ENCODE data around the gene TBL1XR1.
A peak's percentile ranks its signal among the peaks of the same experiment; 100 is the strongest.
"Not testable (repeated sequence)": the region's sequence is repeated elsewhere in the genome, so short reads cannot be mapped to it uniquely, and the experiment has no call there.

Gene TBL1XR1

DNA sequence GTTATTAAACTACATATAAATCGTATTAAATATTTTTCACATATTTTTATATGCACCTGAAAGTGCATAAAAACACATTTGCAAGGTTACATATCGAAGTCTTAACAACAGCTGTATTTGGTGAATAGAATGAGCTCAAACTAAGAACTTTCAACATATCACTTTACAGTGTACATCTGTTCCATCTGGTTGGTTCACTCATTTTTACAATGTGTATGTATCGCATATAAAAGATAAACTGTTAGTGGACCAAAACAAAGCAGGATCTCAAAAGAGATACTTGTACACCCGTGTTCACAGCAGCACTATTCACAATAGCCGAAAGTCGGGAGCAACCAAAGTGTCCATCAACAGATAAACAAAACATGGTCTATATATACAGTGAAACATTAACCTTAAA lies 55.8 kb downstream of the TBL1XR1 start:
- no peak for DNase-seq (ENCODE audit: low spot score)

DNA sequence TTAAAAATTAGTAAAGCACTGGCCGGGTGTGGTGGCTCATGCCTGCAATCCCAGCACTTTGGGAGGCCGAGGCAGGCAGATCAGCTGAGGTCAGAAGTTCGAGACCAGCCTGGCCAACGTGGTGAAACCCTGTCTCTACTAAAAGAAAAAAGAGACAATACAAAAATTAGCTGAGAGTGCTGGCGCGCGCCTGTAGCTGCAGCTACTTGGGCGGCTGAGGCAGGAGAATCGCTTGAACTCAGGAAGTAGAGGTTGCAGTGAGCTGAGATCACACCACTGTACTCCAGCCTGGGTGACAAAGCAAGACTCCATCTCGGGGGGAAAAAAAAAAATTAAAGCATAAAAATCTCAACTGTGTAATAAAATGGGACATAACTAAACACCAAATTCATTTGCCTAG lies 58.1 kb downstream of the TBL1XR1 start:
- DNase-seq (ENCODE audit: low spot score) = not testable (repeated sequence)

DNA sequence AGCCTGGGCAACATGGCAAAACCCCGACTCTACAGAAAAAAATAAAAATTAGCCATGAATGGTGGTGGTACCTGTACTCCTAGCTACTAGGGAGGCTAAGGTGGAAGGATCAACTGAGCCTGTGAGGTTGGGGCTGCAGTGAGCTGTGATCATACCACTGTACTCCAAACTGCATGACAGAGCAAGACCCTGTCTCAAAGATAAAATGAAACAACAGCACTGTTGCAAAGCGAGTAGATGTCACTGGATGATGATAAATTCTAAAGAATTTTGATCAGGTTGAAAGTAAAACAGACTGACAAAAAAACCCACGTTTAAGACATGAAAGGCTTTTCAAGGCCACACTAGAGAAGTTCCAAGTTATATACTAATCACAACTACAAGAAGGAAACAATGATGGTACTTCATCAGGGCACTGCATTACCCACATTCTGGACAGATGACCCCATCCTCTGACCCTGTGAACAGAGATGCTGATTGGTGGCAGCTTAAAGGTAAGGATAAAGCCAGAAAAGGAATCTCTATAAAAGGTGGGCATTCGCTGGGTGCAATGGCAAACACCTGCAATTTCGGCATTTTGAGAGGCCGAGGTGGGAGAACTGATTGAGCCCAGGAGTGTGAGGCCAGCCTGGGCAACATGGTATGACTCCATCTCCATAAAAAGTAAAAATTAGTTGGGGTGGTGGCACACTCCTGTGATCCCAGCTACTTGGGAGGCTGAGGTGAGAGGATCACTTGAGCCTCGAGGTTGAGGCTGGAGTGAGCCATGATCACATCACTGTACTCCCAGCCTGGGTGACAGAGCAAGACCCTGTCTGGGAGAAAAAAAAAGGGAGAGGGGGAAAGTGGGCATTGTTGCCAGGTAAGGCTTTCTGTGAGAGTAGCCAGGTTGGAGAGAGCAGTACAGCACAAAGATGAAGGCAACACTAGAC lies 59.2 kb downstream of the TBL1XR1 start:
- no peak for DNase-seq (ENCODE audit: low spot score)

DNA sequence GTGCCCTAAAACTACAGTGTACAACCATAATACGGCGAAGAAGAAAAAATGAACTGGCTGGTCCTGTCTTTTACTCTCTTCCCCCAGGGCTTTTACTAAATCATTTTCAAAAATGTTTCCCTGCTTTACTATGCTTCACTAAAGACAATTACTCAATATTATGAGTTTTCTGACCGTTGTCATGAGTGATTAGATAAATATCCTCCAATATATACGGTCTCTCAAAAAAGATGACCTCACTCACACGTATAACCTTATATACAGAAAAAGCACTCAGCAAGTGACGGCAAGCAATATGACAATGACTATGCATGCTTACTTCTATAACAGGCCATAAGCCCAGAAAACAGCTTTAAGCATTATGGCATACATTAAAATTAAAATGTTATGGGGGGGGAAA lies 60.5 kb downstream of the TBL1XR1 start:
- DNase-seq (ENCODE audit: low spot score) = no peak

DNA sequence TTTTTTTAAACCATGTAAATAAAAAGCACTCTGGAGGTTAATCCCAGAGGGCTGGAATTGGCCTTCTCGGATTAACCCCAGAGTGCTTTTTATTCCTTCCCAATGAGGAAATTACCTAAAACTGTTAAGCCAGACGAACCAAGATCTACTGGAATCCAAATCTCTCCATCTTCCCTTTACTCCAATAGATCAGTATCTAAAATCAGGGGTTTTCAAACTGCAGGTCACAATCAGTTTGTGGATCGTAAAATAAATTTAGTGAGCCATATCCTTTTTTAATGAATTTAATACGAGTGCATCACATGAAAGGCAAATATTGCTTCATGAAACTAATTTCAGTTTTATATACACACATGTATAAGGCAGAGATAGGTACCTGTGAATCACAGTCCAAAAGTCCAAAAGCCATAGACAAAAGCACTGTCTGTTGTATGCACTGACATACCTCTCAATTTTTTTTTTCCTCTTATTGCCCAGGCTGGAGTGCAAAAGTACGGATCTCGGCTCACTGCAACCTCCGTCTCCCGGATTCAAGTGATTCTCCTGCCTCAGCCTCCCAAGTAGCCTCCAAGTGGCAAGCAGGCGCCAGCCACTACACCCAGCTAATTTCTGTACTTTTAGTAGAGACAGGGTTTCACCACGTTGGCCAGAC lies 61.3 kb downstream of the TBL1XR1 start:
- no peak for DNase-seq (ENCODE audit: low spot score)

DNA sequence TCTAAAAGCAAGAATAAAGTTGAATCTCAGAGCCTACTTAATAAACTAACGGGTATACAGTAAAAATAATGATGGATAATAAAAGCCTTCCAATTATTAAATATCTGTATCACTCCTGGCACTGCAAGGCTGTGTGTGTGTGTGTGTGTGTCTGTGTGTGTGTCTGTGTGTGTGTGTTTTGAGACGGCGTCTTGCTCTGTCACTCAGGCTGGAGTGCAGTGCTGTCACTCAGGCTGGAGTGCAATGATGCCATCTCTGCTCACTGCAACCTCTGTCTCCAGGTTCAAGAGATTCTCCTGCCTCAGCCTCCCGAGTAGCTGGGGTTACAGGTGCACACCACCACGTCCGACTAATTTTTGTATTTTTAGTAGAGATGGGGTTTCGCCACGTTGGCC lies 62.5 kb downstream of the TBL1XR1 start:
- no peak for DNase-seq (ENCODE audit: low spot score)

DNA sequence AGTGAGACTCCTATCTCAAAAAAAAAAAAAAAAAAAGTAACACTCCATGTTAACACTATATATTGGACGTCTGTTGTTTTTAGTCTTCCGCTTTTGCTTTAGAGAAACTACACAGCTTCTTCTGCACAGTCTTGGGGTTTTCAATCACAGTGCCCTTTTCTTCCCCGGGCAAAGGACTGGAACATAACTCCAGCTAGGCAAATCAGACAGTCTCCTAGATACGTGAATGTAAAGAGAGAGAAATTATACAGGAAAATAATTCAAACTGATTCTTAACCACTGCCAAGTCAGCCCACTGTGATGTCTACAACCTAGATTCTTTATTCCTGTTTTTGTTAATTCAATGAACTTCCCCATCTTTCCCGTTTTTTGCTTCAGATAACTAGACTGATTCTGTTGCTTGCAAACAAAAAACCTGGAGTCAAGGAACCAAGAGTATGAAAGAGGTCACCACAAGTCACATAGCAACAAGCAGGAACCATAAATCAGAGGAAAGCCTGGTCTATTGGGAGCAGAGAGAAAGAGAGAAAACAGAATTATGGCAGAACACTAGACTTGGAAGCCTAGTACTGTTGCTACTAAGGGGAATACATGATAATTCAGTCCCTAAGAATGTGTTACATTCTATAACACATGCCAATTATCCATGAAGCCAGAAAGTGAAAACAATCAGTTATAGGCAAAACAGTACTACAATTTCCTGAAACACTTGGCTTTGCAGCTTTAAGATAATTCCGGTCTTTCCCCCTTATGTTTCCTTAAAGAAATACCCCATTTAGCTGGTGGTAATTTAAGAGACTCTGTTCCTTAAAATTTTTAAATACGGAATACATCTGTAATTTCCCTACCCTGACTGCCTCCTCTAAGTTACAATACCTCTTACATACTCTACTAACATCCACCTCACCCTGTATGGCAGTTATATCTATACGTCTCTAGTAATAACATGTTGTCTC lies 63.1 kb downstream of the TBL1XR1 start:
- DNase-seq (ENCODE audit: low spot score) = no peak

DNA sequence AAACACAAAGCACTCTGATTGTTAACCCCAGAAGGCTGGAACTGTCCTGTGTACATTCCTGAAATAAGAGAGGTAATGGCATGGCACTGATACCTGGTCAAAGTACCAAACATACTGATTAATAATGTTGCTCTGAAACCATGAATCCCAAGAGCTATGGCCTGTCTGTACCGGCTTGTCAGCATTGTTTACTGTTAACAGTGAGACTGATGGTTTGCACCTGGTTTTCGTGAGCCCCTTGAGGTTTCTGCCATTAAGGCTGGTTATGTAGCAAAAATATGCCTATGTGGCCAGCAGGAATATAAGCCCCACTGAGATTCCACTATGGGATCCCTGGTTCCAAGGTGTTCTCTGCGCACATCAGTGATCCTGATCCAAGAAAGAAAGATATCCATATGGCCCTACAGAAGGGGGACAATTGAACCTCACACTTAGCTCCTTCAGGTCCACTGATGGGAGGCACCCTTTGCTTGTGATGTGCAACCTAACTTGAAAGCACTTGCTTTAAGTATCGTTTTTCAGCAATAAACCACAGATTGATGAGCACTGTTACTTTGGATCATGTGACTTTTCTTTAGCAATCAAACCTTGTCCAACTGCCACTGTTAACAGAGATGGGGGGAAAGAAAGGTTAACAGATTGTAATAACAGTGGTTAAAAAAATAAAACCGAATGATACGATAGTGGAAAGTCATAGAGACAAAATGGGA lies 65.2 kb downstream of the TBL1XR1 start:
- no peak for DNase-seq (ENCODE audit: low spot score)

DNA sequence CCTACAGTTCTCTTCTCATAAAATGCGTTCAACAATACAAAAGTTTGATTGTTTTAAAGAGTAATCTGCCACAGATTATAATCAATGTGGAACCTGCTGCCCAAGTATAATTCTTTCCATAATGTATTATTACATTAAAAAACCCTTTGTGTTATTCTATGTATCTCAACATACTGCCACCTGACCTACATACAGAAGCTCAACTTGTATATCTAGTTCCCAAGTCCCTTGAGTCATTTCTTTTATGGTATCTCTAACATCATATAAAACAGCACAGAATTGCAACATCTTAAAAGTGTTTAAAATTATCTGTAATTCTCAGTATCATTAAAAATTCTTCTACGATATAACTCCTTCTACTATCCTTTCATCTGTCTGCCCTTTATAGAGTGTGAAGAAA lies 70.3 kb downstream of the TBL1XR1 start:
- no peak for DNase-seq (ENCODE audit: low spot score)

DNA sequence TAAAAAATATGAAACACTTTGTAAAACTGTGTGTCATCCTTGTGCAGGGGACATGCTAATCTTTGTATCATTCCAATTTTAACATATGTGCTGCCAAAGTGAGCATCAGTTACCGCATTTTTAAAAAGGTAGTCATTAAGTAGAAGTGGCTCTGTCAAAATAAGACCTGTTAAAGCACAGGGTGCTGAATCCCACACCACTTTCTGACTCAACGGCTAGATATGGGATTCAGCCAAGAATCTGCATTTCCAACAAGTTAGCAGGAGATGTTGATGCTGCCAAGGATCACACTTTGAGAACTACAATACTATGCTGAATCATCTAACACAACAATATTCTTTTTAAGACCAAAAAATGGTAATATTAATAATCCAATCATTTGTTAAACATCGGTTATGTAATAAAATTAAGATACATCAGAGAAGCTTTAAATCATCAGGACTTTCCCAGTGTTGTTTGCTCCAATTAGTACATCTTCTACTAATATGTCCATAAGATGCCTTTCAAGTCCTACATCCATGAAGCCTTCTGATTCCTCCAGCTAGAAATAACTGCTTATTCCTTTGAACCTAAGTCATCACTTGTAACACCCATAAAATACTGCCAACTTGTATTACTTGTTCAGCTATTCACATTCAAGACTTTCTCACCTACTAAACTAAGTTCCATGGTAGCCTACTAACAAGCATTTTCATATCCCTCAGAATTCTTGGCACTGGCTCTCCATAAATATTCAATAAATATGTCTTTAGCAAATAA lies 71.1 kb downstream of the TBL1XR1 start:
- peak; percentile 49 for DNase-seq (ENCODE audit: low spot score)

DNA sequence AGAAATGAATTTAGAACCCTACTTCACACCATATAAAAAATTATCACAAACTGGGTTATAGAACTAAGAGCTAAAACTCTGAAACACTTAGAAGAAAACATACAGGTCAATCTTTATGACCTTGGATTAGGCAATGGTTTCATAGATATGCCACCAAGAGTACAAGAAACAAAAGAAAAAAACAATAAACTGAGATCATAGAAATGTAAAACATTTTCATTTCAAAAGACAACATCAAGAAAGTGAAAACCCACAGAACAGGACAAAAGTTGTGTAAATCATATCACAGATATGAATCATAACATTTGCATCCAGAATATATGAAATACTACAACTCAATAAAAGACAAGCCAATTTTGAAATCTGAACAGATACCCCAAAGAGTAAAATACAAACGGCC lies 72.4 kb downstream of the TBL1XR1 start:
- DNase-seq (ENCODE audit: low spot score) = no peak

DNA sequence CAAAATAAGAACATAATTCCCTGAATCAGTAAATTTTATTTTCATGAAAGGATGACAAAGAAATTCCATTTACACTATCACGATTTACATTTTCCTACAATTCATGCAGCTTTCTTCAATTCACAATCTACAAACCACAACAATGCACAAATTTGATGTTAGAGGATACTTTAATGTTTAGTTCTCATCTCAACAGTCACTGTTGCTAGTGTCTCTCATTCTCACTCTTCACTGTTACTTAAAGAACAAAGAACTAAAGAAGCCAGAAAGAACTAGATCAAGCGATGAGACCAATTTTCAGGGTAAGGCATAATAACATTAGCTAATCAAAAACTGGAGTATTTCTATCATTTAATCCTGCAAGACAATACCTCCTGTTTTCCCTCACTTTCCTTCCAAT lies 73.5 kb downstream of the TBL1XR1 start:
- no peak for DNase-seq (ENCODE audit: low spot score)

DNA sequence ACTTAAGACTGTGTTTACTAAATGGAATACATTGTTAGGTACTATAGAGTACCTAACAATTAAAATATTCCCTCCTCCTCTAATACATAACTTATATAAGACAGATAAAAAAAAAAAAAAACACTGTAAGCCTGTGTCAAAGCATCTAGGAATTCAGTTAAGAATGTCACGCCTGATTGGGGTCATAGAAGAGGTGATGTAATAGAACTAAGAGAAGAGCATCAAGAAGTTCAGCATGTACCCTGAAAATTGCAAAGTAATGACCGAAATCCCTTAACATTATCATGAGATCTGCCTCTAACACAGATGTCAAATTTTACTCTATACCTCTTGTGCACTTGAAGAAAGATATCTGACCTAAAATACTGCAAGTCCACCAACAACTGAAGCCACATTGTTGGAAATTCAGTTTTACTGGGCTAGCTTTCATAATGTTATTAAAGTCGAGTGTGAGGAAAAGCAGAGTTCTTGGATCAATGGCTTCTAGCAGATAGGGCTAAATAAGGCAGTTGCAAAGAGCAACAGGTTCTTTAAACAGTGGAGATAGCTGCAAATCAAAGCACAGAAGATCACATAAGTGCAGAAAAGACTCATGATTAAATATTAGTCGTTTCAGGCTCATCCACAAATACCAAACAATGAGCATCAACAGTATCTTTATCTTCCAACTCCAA lies 75.0 kb downstream of the TBL1XR1 start:
- DNase-seq (ENCODE audit: low spot score) = no peak

DNA sequence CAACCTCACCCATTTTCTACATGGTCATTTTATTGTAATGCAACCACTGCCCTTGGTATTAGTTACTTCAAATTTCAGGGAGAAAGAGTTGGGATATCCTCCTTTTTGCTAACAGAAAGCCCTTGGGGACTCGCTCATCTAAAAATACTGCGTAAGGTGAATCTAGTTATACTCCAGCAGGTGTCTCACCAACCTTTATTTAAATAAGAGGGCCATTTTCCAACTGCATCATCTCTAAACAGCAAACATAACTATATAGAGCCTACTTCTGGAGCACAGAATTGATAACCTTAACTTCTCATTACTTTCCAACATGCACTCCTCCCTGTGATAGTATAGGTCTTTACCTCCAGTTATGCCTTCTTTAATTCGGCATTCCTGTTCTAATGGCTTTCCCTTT lies 77.5 kb downstream of the TBL1XR1 start:
- DNase-seq (ENCODE audit: low spot score) = no peak

DNA sequence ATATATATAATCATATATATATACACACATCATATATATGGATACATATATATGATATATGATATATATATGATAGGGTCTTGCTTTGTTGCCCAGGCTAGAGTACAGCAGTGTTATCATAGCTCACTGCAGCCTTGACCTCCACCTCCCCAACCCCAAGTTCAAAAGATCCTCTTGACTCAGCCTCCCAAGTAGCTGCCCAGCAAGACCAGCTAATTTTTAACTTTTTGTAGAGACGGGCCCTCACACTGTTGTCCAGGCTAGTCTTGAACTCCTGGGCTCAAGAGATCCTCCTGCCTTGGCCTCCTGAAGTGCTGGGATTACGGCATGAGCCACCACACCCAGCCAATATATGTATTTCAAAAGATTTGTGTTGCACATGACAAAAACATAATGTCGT lies 83.0 kb downstream of the TBL1XR1 start:
- DNase-seq (ENCODE audit: low spot score) = no peak

DNA sequence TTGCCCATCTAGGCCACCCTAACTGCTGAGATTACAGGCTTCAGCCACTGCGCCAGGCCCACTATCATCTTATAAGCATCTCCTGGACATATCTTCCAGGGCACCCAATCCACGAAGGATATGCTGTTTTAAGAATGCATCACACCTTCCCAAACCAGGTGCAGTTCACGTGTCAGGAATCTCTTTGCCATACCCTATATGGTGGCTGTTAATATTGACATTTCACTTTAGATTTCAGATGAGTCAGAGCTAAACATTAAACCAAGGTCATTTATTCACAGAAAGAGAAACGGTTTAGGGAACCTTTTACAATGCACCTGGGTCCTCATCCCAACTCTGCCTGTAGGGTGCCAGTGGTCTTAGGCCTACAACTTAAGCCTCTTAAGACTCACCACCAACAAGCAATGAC lies 85.7 kb downstream of the TBL1XR1 start:
- no peak for DNase-seq (ENCODE audit: low spot score)

DNA sequence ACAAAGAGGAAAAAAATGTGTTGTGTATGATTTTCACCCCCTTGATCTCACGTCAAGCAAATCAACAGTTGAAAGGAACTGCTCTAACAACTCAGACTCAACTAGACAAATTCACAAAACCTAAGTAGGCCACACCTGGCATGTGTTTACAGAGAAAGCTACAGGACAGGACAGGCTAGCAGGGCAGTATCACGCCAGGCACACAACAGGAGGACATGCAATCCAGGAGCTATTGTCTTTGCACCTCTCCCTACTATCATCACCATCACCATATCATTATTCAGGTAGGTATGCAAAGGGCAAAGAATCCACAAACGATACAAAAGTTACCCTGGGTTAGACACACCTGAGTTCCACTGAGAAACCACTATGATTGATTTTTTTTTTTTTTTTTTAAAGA lies 86.4 kb downstream of the TBL1XR1 start:
- no peak for DNase-seq (ENCODE audit: low spot score)

DNA sequence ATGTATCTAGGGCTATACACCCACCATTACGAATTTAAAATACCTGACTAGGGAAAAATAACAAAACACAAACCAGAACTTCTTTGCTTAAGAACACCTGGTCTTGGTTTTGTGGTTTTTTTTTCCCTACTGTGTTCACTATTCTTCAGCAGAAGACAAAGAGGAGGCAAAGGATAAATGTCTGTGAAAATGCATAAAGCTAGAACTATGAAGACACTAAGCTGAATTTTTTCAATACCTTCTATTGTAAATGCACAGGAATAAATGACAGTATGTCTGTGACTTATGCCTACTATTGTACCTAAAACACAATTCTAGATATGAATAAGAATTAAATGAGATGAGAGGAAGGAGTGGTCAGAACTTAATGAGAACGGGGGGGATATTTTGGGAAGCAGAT lies 86.9 kb downstream of the TBL1XR1 start:
- DNase-seq (ENCODE audit: low spot score) = no peak

DNA sequence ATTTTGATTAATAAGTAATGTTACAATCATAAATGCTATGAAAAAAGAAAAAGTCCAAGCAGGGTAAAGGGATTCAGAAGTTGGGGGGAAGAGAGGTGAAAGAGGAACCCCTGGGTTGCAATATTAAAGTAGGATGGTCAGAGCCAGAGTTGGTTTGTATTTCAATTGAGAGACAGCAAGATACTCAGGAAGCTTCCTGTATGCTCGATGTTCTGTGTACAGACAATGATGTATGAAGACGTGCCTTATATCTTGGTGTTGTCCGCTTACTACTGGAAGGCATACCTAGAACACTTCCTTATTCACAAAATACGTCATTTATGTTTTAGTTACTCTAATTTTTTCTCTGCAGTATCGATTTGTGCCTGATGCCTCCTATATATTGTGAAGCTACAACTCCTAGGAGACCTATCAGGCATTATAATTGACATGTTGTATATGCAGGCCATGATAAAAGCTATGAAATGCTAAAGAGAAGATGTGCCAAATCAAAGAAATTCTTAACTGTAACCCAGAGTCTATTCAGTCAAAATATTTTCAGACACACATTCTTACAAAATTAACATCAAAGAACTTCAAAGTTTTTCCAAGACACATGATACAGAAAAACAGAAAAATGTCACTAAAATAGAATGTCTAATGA lies 87.5 kb downstream of the TBL1XR1 start:
- DNase-seq (ENCODE audit: low spot score) = no peak

DNA sequence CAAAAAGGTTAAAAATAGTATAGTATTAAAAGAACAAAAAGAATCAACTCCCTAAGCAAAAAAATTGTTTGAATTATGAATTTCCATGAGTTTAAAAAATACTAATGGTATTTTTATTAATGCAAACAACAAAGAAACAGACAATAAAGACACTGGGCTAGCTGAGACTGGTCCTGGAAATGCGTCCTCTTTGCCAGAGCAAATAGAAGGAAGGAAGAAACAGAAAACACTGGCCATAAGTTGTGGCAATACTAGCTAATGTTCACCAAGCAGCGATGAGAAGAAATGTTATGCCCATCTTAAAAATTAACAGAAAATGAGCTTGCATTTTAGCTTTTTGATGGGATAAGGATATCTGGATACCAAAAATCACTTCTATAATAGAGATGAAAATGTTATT lies 88.6 kb downstream of the TBL1XR1 start:
- DNase-seq (ENCODE audit: low spot score) = no peak

All from RKO (cell line).